ENCODE measurements around the gene ALG14.

ALG14 gene

DNA sequence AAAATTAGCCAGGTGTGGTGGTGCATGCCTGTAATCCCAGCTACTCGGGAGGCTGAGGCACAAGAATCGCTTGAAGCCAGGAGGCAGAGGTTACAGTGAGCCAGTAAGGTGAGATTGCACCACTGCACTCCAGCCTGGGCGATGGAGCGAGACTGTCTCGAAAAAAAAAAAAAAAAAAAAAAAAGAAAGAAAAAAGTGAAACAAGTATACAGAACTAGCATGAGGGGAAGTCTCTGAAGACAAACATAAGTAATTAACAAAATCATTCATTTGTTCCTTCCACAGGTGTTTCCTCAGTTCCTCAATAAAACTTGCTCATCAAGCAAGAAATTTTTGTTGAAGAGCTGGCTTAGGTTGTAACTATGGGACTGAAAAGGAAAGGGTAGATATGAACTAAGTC lies 93.6 kb downstream of the ALG14 start:
- no peak overlapping the region for H3K4me3 ChIP-seq (ENCODE audit: low read depth, low read length)
- TF ChIP-seq, protein P1, sequence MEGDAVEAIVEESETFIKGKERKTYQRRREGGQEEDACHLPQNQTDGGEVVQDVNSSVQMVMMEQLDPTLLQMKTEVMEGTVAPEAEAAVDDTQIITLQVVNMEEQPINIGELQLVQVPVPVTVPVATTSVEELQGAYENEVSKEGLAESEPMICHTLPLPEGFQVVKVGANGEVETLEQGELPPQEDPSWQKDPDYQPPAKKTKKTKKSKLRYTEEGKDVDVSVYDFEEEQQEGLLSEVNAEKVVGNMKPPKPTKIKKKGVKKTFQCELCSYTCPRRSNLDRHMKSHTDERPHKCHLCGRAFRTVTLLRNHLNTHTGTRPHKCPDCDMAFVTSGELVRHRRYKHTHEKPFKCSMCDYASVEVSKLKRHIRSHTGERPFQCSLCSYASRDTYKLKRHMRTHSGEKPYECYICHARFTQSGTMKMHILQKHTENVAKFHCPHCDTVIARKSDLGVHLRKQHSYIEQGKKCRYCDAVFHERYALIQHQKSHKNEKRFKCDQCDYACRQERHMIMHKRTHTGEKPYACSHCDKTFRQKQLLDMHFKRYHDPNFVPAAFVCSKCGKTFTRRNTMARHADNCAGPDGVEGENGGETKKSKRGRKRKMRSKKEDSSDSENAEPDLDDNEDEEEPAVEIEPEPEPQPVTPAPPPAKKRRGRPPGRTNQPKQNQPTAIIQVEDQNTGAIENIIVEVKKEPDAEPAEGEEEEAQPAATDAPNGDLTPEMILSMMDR (IDR thresholded peaks at IDR 0.05; ENCODE audit: low read depth, low read length, missing control alignments) = no peak
- DNase-seq (ENCODE audit: low read depth) = no peak

DNA sequence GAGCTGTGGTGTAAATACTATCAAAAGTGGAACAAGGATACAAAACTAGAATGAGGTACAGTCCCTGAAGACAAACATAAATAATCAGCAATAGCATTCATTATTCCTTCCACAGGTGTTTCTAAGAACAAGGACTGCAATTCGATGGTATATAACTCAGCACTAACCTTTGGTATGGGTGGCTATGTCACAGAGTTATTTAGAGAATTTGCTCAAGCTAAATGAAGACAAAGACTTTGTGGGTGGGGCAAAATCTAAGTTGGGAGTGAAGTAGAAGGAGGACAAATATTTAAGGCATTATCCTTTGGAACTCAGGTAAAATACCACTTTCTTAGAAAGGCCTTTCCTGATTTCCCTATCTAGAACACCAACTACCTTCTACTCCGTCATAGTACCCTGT lies 94.3 kb downstream of the ALG14 start:
- no peak overlapping the region for H3K4me3 ChIP-seq (ENCODE audit: low read depth, low read length)
- TF ChIP-seq, protein P1 (IDR thresholded peaks at IDR 0.05; ENCODE audit: low read depth, low read length, missing control alignments) = no peak
- no peak for DNase-seq (ENCODE audit: low read depth)

DNA sequence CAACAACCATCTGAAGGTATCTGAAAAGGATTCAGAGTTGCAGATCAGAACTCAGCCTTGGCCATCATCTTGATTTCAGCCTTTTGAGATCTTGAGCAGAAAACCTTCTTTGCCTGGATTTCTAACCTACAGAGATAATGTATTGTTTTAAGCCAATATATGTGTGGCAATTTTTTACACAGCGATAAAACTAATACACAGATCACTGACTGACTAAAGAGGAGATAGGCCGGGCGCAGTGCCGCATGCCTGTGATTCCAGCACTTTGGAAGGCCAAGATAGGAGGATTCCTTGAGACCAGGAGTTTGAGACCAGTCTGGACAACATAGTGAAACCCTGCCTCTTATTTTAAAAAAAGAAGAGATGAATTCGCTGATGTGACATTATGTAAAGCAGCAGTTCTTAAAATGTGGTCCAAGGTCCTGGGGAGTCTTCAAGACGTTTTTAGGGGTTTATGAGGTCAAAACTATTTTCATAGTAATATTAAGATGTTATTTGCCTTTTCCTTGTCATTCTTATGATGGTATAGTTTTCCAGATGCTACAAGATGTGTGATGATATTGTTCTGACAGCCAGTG lies 95.7 kb downstream of the ALG14 start:
- TF ChIP-seq, protein P1 (IDR thresholded peaks at IDR 0.05; ENCODE audit: low read depth, low read length, missing control alignments) = no peak
- no peak for DNase-seq (ENCODE audit: low read depth)
- no peak overlapping the region for H3K4me3 ChIP-seq (ENCODE audit: low read depth, low read length)

DNA sequence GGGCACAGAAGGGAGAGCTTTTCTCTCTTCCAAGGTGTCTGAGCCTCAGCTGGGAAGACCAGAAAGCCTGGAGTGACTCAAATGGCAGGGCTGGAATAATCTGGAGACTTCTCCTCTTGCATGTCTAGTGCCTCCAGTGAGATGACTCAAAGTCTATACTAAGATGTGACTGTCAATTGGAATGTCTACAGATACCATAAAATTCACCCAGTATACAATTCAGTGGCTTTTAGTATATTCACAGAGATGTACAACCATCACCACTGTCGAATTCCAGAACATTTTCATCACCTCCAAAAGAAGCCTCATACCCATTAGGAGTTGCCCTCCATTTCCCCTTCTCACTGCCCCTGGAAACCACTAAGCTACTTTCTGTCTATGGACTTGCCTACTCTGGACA lies 97.9 kb downstream of the ALG14 start:
- no peak overlapping the region for H3K4me3 ChIP-seq (ENCODE audit: low read depth, low read length)

DNA sequence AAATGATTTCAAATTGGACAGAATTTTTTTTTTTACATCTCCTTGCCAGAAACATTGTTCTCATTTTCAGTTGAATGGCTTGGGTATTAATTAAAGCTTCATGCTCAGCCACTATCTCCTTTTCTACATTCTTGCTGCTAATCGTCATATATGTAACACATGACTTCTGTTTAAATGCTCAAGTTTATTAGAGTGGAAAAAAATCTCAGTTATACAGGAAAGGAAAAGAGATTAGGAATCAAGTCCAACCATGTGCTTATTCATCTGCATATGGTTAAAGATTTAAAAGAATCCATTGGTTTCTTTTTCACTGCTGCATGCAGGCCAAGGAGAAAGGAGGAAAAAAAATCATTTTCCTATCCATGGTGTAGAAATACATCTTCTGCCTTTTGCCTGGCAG lies 98.5 kb downstream of the ALG14 start:
- DNase-seq (ENCODE audit: low read depth) = no peak
- TF ChIP-seq, protein P1 (IDR thresholded peaks at IDR 0.05; ENCODE audit: low read depth, low read length, missing control alignments) = no peak
- no peak overlapping the region for H3K4me3 ChIP-seq (ENCODE audit: low read depth, low read length)

More for the DNA sequence above, 97.9 kb downstream of the ALG14 start:
- no peak for DNase-seq (ENCODE audit: low read depth)
- TF ChIP-seq, protein P1 (IDR thresholded peaks at IDR 0.05; ENCODE audit: low read depth, low read length, missing control alignments) = no peak

DNA sequence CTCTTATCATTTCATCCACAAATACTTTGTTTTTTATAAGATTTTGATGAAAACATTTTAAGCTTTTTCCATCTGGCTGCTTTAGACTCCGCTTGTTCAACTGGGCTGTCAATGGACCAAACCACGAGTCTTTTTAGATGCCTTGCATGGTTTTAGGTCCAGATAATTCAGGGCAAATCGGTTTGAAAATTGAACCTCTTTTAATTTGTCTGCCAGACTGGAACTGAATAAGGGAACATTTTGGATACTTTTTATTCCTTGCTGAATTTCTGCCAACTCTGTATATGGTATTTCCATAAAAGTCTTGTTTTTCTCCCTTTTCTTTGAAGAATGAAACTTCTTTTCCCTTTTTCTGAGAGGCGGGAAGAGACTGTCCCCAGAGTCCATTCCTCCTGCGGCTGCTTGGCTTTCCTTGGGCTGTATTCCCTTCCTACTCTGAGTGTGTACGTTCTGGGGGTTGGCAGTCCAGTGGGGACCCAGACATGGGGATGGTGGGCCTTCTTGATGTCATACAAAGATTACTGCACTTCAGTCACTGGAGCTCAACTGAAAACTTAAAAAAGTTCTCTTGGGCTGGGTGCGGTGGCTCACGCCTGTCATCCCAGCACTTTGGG lies 99.3 kb downstream of the ALG14 start:
- H3K4me3 ChIP-seq (ENCODE audit: low read depth, low read length) = no peak overlapping the region
- DNase-seq (ENCODE audit: low read depth) = no peak
- TF ChIP-seq, protein P1 (IDR thresholded peaks at IDR 0.05; ENCODE audit: low read depth, low read length, missing control alignments) = no peak

DNA sequence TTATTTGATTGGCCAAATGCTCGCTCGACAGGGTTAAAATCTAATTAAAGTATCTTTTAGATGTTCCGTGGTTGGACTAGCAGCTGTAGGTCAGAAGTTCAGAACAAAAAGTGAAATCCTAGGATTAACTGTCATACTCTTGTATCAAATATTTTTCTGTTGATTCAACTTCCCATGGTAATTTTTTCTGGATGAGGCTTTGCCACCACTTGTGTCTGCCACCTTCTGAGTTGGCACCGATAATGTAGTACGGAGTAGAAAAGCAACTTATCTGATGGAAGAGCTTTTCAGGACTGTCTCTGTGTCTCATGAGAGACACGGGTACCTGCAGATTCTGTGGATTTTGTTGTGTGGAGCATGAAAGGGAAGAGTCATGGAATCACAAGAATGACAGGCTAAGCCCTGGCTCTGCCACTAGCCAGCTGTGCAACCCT lies 101.2 kb downstream of the ALG14 start:
- TF ChIP-seq, protein P1 (IDR thresholded peaks at IDR 0.05; ENCODE audit: low read depth, low read length, missing control alignments) = no peak
- no peak overlapping the region for H3K4me3 ChIP-seq (ENCODE audit: low read depth, low read length)
- no peak for DNase-seq (ENCODE audit: low read depth)
